Activated CD4-positive, CD25-positive, alpha-beta regulatory T cell (primary cell): ENCODE measurements around the gene ITPR1.

ENCODE experiments used
- DNase-seq, 4 experiments: peaks; one replicate each; lab custom pipeline; 2025; lab: John Stamatoyannopoulos, UW

ITPR1 gene

DNA sequence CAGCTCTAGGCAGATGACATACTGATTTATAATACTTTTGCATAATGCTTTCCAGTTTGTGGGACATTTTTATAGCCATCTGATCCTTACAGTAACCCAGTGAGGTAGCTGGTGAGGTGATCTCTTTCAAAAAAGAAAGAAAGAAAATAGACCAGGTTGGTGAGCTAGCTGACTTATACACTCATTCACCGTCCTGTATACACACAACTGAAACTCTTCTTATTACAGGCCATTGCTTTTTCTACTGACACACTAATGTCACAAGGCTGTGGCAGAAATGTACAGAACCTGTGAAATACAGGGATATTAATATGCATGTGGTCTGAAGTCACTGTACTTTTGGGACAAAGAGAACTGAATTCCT lies 335.9 kb downstream of the ITPR1 start:
- no peak for DNase-seq

GRCh38 chr3:4830586-4830914 lies 337.4 kb downstream of the ITPR1 start:
- no peak for DNase-seq

- DNase-seq: no peak
Measured at GRCh38 chr3:4831580-4831950, 338.4 kb downstream of the ITPR1 start.

DNA sequence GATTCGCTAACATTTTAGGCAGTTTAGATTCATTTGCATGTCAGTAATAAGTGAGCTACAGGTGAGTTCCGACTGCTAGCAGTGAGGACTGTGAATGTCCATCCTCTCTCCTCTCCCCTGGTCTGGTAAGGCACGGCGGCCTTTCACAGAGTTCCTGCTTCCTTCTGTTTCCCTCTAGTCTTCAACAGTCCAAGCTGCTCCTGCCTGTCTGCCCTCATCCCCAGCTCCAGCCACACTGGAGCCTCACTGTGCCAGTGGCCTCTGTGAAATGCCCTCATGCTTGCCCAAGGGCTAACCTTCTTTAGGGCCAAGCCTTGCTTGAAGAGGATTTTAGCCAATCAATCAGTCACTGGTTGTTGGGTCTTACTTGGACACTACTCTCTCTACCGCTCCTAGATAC lies 340.3 kb downstream of the ITPR1 start:
- no peak for DNase-seq

DNA sequence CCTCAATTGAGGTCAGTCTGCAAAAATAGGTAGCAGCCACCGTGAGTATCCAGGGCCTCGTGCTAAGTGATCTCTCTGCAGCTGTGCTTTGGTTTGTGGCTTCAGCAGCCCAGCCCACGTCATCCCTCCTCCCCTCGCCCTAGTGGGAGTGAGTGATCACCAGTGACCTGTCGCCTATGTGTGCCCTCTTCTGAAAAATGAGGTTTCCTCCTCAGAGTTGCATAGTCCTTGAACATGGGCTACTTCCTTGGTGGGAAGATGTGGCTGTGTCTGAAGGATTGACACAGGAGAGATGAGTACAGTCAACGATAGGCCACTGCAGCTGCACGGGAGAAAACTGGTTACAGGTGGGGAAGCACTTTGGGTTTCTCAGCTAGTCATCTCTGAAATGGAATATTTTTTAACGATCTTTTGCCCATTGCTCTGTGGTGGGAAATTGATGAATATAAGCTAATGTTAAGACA lies 341.3 kb downstream of the ITPR1 start:
- peak; percentile 16 to 35 (median 23) for DNase-seq

GRCh38 chr3:4835616-4836043 lies 342.5 kb downstream of the ITPR1 start:
- DNase-seq: no peak

GRCh38 chr3:4836516-4836915 lies 343.4 kb downstream of the ITPR1 start:
- DNase-seq: no peak

DNA sequence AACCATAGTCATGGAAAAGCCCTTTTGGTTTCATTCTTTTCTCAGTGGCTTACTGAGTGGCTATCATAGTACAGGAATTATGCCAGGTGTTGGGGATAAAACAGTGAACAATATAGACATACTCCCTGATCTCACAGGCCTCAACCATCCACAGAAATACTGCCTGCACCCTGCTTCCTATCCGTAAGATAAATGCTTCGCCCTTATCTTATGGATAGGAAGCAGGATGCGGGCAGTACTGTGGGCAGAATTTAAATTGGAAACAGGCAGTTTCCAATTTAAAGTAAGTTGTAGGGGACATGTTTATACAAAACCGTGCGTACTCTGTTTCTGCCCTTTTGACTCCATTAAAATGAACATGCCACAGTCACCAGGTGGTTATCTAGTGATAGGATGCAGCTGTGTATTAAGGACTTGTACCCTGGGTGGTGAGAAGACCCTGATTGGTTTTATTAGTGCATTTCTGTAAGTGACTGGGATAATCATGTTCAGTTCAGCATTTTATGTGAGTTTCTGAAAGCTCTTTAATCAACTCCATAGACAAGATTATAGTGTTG lies 344.3 kb downstream of the ITPR1 start:
- no peak for DNase-seq

GRCh38 chr3:4838621-4839022 lies 345.5 kb downstream of the ITPR1 start:
- no peak for DNase-seq

- no peak for DNase-seq
Measured at GRCh38 chr3:4839278-4839677, 346.1 kb downstream of the ITPR1 start.

GRCh38 chr3:4841225-4841624 lies 348.1 kb downstream of the ITPR1 start:
- no peak for DNase-seq

GRCh38 chr3:4841776-4842440 lies 348.8 kb downstream of the ITPR1 start:
- DNase-seq: no peak

- no peak for DNase-seq
Measured at GRCh38 chr3:4843619-4844018, 350.5 kb downstream of the ITPR1 start.

DNA sequence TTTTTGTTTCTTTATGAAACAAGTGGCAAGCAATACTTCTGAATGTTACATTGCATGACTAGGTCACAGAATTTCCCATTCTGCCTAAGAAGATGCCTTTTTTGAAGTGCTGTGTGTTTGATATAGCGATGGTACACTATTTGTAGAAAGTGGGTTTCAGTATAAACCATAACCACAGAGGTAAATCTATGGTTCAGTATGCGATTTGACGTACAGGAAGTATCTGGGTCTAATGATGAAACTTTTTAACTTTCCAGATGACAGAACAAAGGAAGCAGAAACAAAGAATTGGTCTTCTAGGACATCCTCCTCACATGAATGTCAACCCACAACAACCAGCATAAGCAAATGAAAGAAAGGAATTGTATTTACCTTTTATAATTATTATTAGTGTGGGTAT lies 352.7 kb downstream of the ITPR1 start:
- no peak for DNase-seq

DNA sequence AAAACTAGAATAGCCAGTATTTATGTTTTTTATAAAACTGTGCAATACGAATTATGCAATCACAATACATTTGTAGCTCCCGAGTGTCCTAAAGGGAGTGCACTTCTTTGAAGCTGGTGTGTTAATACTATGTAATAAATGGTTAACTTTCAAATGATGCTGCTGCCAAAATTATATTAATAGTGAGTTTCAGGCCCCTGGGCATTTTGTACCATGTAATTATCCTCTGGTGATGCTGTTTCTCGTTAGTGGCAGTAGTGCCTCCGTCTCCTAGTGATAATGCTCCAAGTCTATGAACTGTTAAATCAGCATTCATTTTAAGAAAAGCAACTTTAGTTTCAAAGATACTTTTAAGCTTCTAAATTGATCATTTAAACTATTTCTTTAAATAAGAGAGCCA lies 353.4 kb downstream of the ITPR1 start:
- no peak for DNase-seq

GRCh38 chr3:4848176-4848825 lies 355.2 kb downstream of the ITPR1 start:
- no peak for DNase-seq

GRCh38 chr3:4849136-4849535 lies 356.0 kb downstream of the ITPR1 start:
- no peak for DNase-seq

DNA sequence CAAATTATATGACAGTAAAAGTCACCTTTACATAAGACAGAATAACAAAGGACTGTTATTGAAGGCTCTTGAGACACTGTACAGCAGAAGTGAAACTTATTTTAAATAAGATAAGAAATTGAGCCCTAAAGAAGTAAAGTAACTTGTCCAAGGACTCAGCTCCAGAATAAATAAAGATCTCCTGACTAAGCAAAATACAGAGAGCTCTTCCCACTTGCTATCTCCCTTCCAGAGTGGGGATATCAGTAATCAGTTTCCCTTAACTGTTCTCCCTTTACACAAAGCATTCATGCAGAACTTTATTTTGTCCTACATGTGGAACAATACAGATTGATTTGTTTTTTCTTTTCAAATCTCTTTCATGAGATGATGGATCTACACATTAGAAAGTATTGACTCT lies 356.6 kb downstream of the ITPR1 start:
- no peak for DNase-seq

GRCh38 chr3:4850211-4850927 lies 357.2 kb downstream of the ITPR1 start:
- no peak for DNase-seq

- DNase-seq: no peak
Measured at GRCh38 chr3:4850928-4851265, 357.7 kb downstream of the ITPR1 start.

DNA sequence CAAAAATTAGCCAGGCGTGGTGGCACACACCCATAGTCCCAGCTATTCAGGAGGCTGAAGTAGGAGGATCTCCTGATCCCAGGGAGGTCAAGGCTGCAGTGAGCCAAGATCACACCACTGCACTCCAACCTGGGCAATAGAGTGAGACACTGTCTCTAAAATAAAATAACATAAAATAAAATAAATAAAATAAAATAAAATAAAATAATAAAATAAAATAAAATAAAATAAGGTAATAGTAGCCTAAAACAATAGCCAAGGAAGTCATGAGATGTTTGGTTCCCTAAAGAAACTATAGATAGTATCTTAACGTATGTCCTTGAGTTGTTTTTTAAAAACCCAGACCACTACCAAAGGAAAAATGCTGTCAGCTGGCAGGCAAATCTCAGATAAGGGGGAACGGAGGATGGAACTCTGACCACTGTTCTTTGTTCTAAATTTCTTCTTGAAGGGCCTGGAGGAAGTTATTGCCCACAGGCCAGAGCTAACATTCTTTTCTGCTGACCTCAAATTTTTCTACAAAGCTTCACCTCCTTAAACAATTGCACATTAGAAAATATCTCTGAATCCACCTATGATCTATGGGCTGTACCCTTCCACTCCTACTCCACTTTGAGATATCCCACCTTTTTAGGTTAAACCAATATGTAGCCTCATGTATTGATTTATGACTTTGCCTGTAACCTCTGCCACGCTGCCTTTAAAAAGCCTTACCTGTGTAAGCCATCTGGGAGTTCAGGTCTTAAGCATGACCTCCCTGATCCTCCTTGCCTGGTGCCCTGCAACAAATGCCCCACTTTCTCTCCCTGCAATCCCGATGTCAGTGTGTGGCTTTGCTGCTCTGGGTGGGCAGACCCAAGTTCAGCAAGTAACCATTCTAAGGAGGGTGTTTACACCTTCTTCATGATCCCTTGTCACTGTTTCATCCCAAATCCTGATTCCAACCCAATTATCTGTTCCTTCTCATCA lies 359.9 kb downstream of the ITPR1 start:
- DNase-seq: no peak

- no peak for DNase-seq
Measured at GRCh38 chr3:4853749-4854140, 360.6 kb downstream of the ITPR1 start.
